ENCODE measurements around the gene CHEK2. TPM values are rescaled to one million over a fixed set of nuclear protein-coding genes. Genes with fewer than 3 reads are reported as not detected.
A peak's percentile ranks its signal among the peaks of the same experiment; 100 is the strongest.

The CHEK2 gene
- polyA plus RNA-seq, 3 donors, result 6.6 to 13.1 (median 7.8) TPM

- intact Hi-C loops (cut with micrococcal nuclease), result loop anchor here (1.0 to 10.0 kb wide), 4 partner anchors 28 to 52 kb away; partner anchors contain the start of genes HSCB (in 2 of the 2) and XBP1 (in 1 of the 2)
- H3K9ac ChIP-seq (ENCODE audit: insufficient read depth, low read length, poor library complexity, severe bottlenecking), result peak within 1 kb of the TSS; percentile 96
- Mint-ChIP-seq H3K27me3 (ENCODE audit: low read depth in 3 of 3) (peaks cover 0 to 2% (median 1%) of the 10 kb centered on the region in 3 donors), H3K4me1 (peaks cover 20% of the 10 kb centered on the region), H3K4me3 (peak within 1 kb of the TSS; percentile 87 to 93), H3K27ac (peak within 1 kb of the TSS; percentile 83 to 97 (median 92)), H3K9me3 (peaks cover 0 to 10% (median 7%) of the 10 kb centered on the region in 7 donors), H3K36me3 (peaks cover 16 to 32% of the 10 kb centered on the region in 2 donors)
- H3K79me2 ChIP-seq (ENCODE audit: insufficient read depth, low read length), result peaks cover 53% of the 10 kb centered on the region
- peak within 1 kb of the TSS; percentile 86 for H3K4me2 ChIP-seq (replicated peaks; ENCODE audit: extremely low read depth, low read length, poor library complexity, severe bottlenecking)
- TF ChIP-seq, protein P1, sequence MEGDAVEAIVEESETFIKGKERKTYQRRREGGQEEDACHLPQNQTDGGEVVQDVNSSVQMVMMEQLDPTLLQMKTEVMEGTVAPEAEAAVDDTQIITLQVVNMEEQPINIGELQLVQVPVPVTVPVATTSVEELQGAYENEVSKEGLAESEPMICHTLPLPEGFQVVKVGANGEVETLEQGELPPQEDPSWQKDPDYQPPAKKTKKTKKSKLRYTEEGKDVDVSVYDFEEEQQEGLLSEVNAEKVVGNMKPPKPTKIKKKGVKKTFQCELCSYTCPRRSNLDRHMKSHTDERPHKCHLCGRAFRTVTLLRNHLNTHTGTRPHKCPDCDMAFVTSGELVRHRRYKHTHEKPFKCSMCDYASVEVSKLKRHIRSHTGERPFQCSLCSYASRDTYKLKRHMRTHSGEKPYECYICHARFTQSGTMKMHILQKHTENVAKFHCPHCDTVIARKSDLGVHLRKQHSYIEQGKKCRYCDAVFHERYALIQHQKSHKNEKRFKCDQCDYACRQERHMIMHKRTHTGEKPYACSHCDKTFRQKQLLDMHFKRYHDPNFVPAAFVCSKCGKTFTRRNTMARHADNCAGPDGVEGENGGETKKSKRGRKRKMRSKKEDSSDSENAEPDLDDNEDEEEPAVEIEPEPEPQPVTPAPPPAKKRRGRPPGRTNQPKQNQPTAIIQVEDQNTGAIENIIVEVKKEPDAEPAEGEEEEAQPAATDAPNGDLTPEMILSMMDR (IDR thresholded peaks at IDR 0.05), result peak; percentile 54
- H2AFZ ChIP-seq (ENCODE audit: insufficient read depth, low read depth, low read length, poor library complexity, severe bottlenecking), result peak within 1 kb of the TSS; percentile 85
- WGBS (ENCODE audit: insufficient coverage), result under 1% methylated on average over 86 of the region's 92 CpGs
- peaks cover 17 to 19% of the 10 kb centered on the region in 2 donors for H3K4me1 ChIP-seq (ENCODE audit: control insufficient read depth in 1 of 2, insufficient read depth in 2 of 2, low read length in 2 of 2)
- no peaks in the 10 kb centered on the region for H3K27me3 ChIP-seq (ENCODE audit: control insufficient read depth in 2 of 2, insufficient read depth in 2 of 2, low read length in 2 of 2)
- peak within 1 kb of the TSS; percentile 85 to 95 (median 90) for H3K4me3 ChIP-seq (replicated peaks in 1 of 3; ENCODE audit: low read depth in 2 of 3, low read length in 3 of 3)
- peak within 1 kb of the TSS; percentile 83 to 93 for H3K27ac ChIP-seq (ENCODE audit: low read depth in 1 of 2, low read length in 2 of 2)
- H3K36me3 ChIP-seq (replicated peaks in 1 of 2; ENCODE audit: control insufficient read depth in 1 of 2, insufficient read depth in 2 of 2, low read length in 2 of 2), result peaks cover 9 to 28% of the 10 kb centered on the region in 2 donors
- peaks cover 5% of the 10 kb centered on the region in 2 donors for H3K9me3 ChIP-seq (replicated peaks in 1 of 2; ENCODE audit: control insufficient read depth in 1 of 2, insufficient read depth in 1 of 2, low read length in 2 of 2)
- peaks cover 42% of the 10 kb centered on the region for H4K20me1 ChIP-seq (ENCODE audit: insufficient read depth, low read length)
- DNase-seq, result peak; percentile 89 to 93 (median 90)
These were observed 31.2 kb upstream of the CHEK2 start, which contains the start of gene CCDC117 for GRCh38 chr22:28772633-28773460. Gene CCDC117, plus strand, starts transcription at chr22:28772695. Its CDS starts 155 bp downstream, at chr22:28772850.

DNA sequence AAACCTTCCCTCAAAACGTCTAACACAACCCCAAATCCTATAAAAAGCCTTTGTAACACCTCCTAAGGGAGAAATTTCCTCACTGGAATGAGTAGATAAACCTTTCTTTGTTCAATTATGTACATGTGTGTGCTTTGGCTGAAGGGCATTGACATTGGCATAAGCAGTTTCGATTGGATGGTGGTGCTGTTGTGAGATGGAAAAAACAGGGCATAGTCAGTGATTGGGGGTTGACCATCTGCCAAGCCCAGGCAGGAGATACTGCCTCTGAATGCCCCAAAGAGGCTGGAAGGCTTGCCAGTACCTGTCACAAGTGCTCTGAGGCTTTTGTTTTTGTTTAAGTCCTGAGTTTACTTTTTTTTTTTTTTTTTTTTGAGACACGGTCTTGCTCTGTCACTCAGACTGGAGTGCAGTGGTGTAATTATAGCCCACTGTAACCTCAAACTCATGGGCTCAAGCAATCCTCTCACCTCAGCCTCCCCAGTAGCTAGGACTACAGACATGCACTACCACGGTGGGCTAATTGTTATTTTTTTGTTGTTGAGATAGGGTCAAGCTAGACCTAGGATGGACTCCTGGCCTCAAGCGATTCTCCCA lies 29.7 kb upstream of the CHEK2 start:
- WGBS (ENCODE audit: insufficient coverage), result 100% methylated on average over 1 of the region's 5 CpGs
- no peak overlapping the region for H2AFZ ChIP-seq (ENCODE audit: insufficient read depth, low read depth, low read length, poor library complexity, severe bottlenecking)

More for the DNA sequence above, 29.7 kb upstream of the CHEK2 start:
- no peaks in the 10 kb centered on the region for H3K27me3 ChIP-seq (ENCODE audit: control insufficient read depth in 2 of 2, insufficient read depth in 2 of 2, low read length in 2 of 2)
- Mint-ChIP-seq H3K36me3 (peaks cover 14 to 20% of the 10 kb centered on the region in 2 donors), H3K9me3 (peaks cover 0 to 10% (median 7%) of the 10 kb centered on the region in 7 donors), H3K27ac (peak overlapping the region in 2 of 7 donors; percentile 54 to 88), H3K27me3 (ENCODE audit: low read depth in 3 of 3) (peaks cover 0 to 4% (median 2%) of the 10 kb centered on the region in 3 donors), H3K4me1 (peaks cover 20% of the 10 kb centered on the region), H3K4me3 (no peak overlapping the region)
- TF ChIP-seq, protein P1 (IDR thresholded peaks at IDR 0.05), result no peak
- peaks cover 5% of the 10 kb centered on the region in 2 donors for H3K9me3 ChIP-seq (replicated peaks in 1 of 2; ENCODE audit: control insufficient read depth in 1 of 2, insufficient read depth in 1 of 2, low read length in 2 of 2)
- peaks cover 26% of the 10 kb centered on the region for H4K20me1 ChIP-seq (ENCODE audit: insufficient read depth, low read length)
- peaks cover 17 to 19% of the 10 kb centered on the region in 2 donors for H3K4me1 ChIP-seq (ENCODE audit: control insufficient read depth in 1 of 2, insufficient read depth in 2 of 2, low read length in 2 of 2)
- peaks cover 37% of the 10 kb centered on the region for H3K79me2 ChIP-seq (ENCODE audit: insufficient read depth, low read length)
- no peak overlapping the region for H3K4me3 ChIP-seq (replicated peaks in 1 of 3; ENCODE audit: low read depth in 2 of 3, low read length in 3 of 3)
- intact Hi-C loops (cut with micrococcal nuclease), result loop anchor here in 1 of 2 donors (10.0 kb wide), 1 partner anchor 54 kb away; no protein-coding TSS in a partner anchor
- H3K36me3 ChIP-seq (replicated peaks in 1 of 2; ENCODE audit: control insufficient read depth in 1 of 2, insufficient read depth in 2 of 2, low read length in 2 of 2), result peaks cover 6 to 20% of the 10 kb centered on the region in 2 donors
- no peak overlapping the region for H3K9ac ChIP-seq (ENCODE audit: insufficient read depth, low read length, poor library complexity, severe bottlenecking)
- DNase-seq, result no peak
- H3K27ac ChIP-seq (ENCODE audit: low read depth in 1 of 2, low read length in 2 of 2), result no peak overlapping the region
- H3K4me2 ChIP-seq (replicated peaks; ENCODE audit: extremely low read depth, low read length, poor library complexity, severe bottlenecking), result no peak overlapping the region
